Measurements from ENCODE around the gene VSTM1.
"Not testable (repeated sequence)": the region's sequence is repeated elsewhere in the genome, so short reads cannot be mapped to it uniquely, and the experiment has no call there.

VSTM1 gene

GRCh38 chr19:54042989-54043388 lies 20.7 kb downstream of the VSTM1 start:
- H3K36me3 ChIP-seq (ENCODE audit: control insufficient read depth in 1 of 2, insufficient read depth in 2 of 2, low read length in 2 of 2), result no peaks in the 10 kb centered on the region
- no peak overlapping the region for H4K8ac ChIP-seq (ENCODE audit: low read depth, low read length)
- no peak overlapping the region for H4K91ac ChIP-seq (ENCODE audit: low read depth, low read length)
- no peak overlapping the region for H3K4me3 ChIP-seq (ENCODE audit: low read depth, low read length)
- H4K12ac ChIP-seq (ENCODE audit: low read depth, low read length), result no peak overlapping the region
- H3K4me1 ChIP-seq (ENCODE audit: control insufficient read depth in 1 of 2, insufficient read depth in 2 of 2, low read length in 2 of 2), result peaks cover 5 to 6% of the 10 kb centered on the region in 2 experiments
- H3K4ac ChIP-seq (ENCODE audit: low read depth, low read length), result no peak overlapping the region
- H3K18ac ChIP-seq (ENCODE audit: low read length), result no peak overlapping the region
- no peak overlapping the region for H2BK120ac ChIP-seq (ENCODE audit: insufficient read depth, low read length, poor library complexity)
- H2AK5ac ChIP-seq (ENCODE audit: low read length), result no peak overlapping the region
- H3K9ac ChIP-seq (ENCODE audit: low read length), result no peak overlapping the region
- no peak overlapping the region for H2BK5ac ChIP-seq (ENCODE audit: low read depth, low read length, poor library complexity)
- H3K27ac ChIP-seq (ENCODE audit: low read depth, low read length), result no peak overlapping the region
- no peak for DNase-seq
- H3K79me2 ChIP-seq (ENCODE audit: control insufficient read depth, insufficient read depth, low read length, poor library complexity), result no peaks in the 10 kb centered on the region
- no peak overlapping the region for H3K14ac ChIP-seq (ENCODE audit: low read length)
- WGBS (ENCODE audit: extremely low coverage, insufficient coverage, insufficient read length), result no CpG with 5 or more reads among the region's 3 CpGs
- no peaks in the 10 kb centered on the region for H3K79me1 ChIP-seq (ENCODE audit: low read length)
- no peak overlapping the region for H3K23ac ChIP-seq (ENCODE audit: low read length)
- H2BK12ac ChIP-seq (ENCODE audit: low read length), result no peak overlapping the region
- H3K4me2 ChIP-seq (ENCODE audit: low read length), result no peak overlapping the region
- no peaks in the 10 kb centered on the region for H3K27me3 ChIP-seq (ENCODE audit: insufficient read depth, low read length)
- no peak overlapping the region for H2AFZ ChIP-seq (ENCODE audit: insufficient read depth, low read length, poor library complexity)
- peaks cover 2% of the 10 kb centered on the region for H3K9me3 ChIP-seq (ENCODE audit: insufficient read depth, low read depth, low read length)

GRCh38 chr19:54041969-54042606 lies 21.6 kb downstream of the VSTM1 start:
- no peak overlapping the region for H2AFZ ChIP-seq (ENCODE audit: insufficient read depth, low read length, poor library complexity)
- H2BK5ac ChIP-seq (ENCODE audit: low read depth, low read length, poor library complexity), result no peak overlapping the region
- H3K4me2 ChIP-seq (ENCODE audit: low read length), result peak overlapping the region; percentile 15
- no peaks in the 10 kb centered on the region for H3K79me2 ChIP-seq (ENCODE audit: control insufficient read depth, insufficient read depth, low read length, poor library complexity)
- H3K4ac ChIP-seq (ENCODE audit: low read depth, low read length), result no peak overlapping the region
- H3K23ac ChIP-seq (ENCODE audit: low read length), result no peak overlapping the region
- WGBS (ENCODE audit: extremely low coverage, insufficient coverage, insufficient read length), result 100% methylated on average over 2 of the region's 9 CpGs
- H3K14ac ChIP-seq (ENCODE audit: low read length), result no peak overlapping the region
- H3K79me1 ChIP-seq (ENCODE audit: low read length), result no peaks in the 10 kb centered on the region
- H4K12ac ChIP-seq (ENCODE audit: low read depth, low read length), result no peak overlapping the region
- H4K91ac ChIP-seq (ENCODE audit: low read depth, low read length), result no peak overlapping the region
- peaks cover 5 to 6% of the 10 kb centered on the region in 2 experiments for H3K4me1 ChIP-seq (ENCODE audit: control insufficient read depth in 1 of 2, insufficient read depth in 2 of 2, low read length in 2 of 2)
- H3K27me3 ChIP-seq (ENCODE audit: insufficient read depth, low read length), result no peaks in the 10 kb centered on the region
- no peak overlapping the region for H3K18ac ChIP-seq (ENCODE audit: low read length)
- H3K27ac ChIP-seq (ENCODE audit: low read depth, low read length), result no peak overlapping the region
- H3K9me3 ChIP-seq (ENCODE audit: insufficient read depth, low read depth, low read length), result peaks cover 2% of the 10 kb centered on the region
- H4K8ac ChIP-seq (ENCODE audit: low read depth, low read length), result no peak overlapping the region
- H3K4me3 ChIP-seq (ENCODE audit: low read depth, low read length), result no peak overlapping the region
- no peak overlapping the region for H2BK12ac ChIP-seq (ENCODE audit: low read length)
- peak in 1 of 2 donors; percentile 57 for DNase-seq
- no peaks in the 10 kb centered on the region for H3K36me3 ChIP-seq (ENCODE audit: control insufficient read depth in 1 of 2, insufficient read depth in 2 of 2, low read length in 2 of 2)
- no peak overlapping the region for H2AK5ac ChIP-seq (ENCODE audit: low read length)
- H2BK120ac ChIP-seq (ENCODE audit: insufficient read depth, low read length, poor library complexity), result no peak overlapping the region
- no peak overlapping the region for H3K9ac ChIP-seq (ENCODE audit: low read length)

GRCh38 chr19:54040003-54040402 lies 23.7 kb downstream of the VSTM1 start:
- H3K4me2 ChIP-seq (ENCODE audit: low read length), result no peak overlapping the region

GRCh38 chr19:54036542-54036941 lies 27.2 kb downstream of the VSTM1 start:
- not testable (repeated sequence) for H3K36me3 ChIP-seq (ENCODE audit: control insufficient read depth in 1 of 2, insufficient read depth in 2 of 2, low read length in 2 of 2); H3K4ac ChIP-seq (ENCODE audit: low read depth, low read length); H3K27ac ChIP-seq (ENCODE audit: low read depth, low read length); DNase-seq; H3K23ac ChIP-seq (ENCODE audit: low read length); H3K9ac ChIP-seq (ENCODE audit: low read length); H3K4me1 ChIP-seq (ENCODE audit: control insufficient read depth in 1 of 2, insufficient read depth in 2 of 2, low read length in 2 of 2); H4K12ac ChIP-seq (ENCODE audit: low read depth, low read length); H4K8ac ChIP-seq (ENCODE audit: low read depth, low read length); H3K79me2 ChIP-seq (ENCODE audit: control insufficient read depth, insufficient read depth, low read length, poor library complexity); H3K4me2 ChIP-seq (ENCODE audit: low read length); H4K91ac ChIP-seq (ENCODE audit: low read depth, low read length); H3K18ac ChIP-seq (ENCODE audit: low read length); H2BK5ac ChIP-seq (ENCODE audit: low read depth, low read length, poor library complexity); H2AFZ ChIP-seq (ENCODE audit: insufficient read depth, low read length, poor library complexity); H3K4me3 ChIP-seq (ENCODE audit: low read depth, low read length); H2BK120ac ChIP-seq (ENCODE audit: insufficient read depth, low read length, poor library complexity); H3K9me3 ChIP-seq (ENCODE audit: insufficient read depth, low read depth, low read length); H3K79me1 ChIP-seq (ENCODE audit: low read length); H2BK12ac ChIP-seq (ENCODE audit: low read length); H3K14ac ChIP-seq (ENCODE audit: low read length); H2AK5ac ChIP-seq (ENCODE audit: low read length); H3K27me3 ChIP-seq (ENCODE audit: insufficient read depth, low read length)
- WGBS (ENCODE audit: extremely low coverage, insufficient coverage, insufficient read length), result no CpG with 5 or more reads among the region's 5 CpGs

More at GRCh38 chr19:54040003-54040402, 23.7 kb downstream of the VSTM1 start:
- Histone ChIP-seq H3K9me3 (ENCODE audit: insufficient read depth, low read depth, low read length) (peaks cover 2% of the 10 kb centered on the region), H3K23ac (ENCODE audit: low read length) (no peak overlapping the region), H3K4ac (ENCODE audit: low read depth, low read length) (no peak overlapping the region), H3K18ac (ENCODE audit: low read length) (no peak overlapping the region), H3K79me1 (ENCODE audit: low read length) (no peaks in the 10 kb centered on the region), H2AFZ (ENCODE audit: insufficient read depth, low read length, poor library complexity) (no peak overlapping the region), H2BK120ac (ENCODE audit: insufficient read depth, low read length, poor library complexity) (no peak overlapping the region), H3K79me2 (ENCODE audit: control insufficient read depth, insufficient read depth, low read length, poor library complexity) (no peaks in the 10 kb centered on the region), H4K91ac (ENCODE audit: low read depth, low read length) (no peak overlapping the region), H2BK12ac (ENCODE audit: low read length) (no peak overlapping the region), H3K36me3 (ENCODE audit: control insufficient read depth in 1 of 2, insufficient read depth in 2 of 2, low read length in 2 of 2) (no peaks in the 10 kb centered on the region), H3K27me3 (ENCODE audit: insufficient read depth, low read length) (no peaks in the 10 kb centered on the region), H3K14ac (ENCODE audit: low read length) (no peak overlapping the region), H4K12ac (ENCODE audit: low read depth, low read length) (no peak overlapping the region), H3K27ac (ENCODE audit: low read depth, low read length) (no peak overlapping the region), H2AK5ac (ENCODE audit: low read length) (no peak overlapping the region), H3K4me1 (ENCODE audit: control insufficient read depth in 1 of 2, insufficient read depth in 2 of 2, low read length in 2 of 2) (peaks cover 6 to 7% of the 10 kb centered on the region in 2 experiments), H3K4me3 (ENCODE audit: low read depth, low read length) (no peak overlapping the region), H4K8ac (ENCODE audit: low read depth, low read length) (no peak overlapping the region), H3K9ac (ENCODE audit: low read length) (no peak overlapping the region), H2BK5ac (ENCODE audit: low read depth, low read length, poor library complexity) (no peak overlapping the region)
- no peak for DNase-seq
- WGBS (ENCODE audit: extremely low coverage, insufficient coverage, insufficient read length), result no CpG with 5 or more reads among the region's 4 CpGs
